Activated CD8-positive, alpha-beta memory T cell treated with anti-CD3 and anti-CD28 coated beads, Interleukin-2, amount 50 U/mL, for 1 hour (primary cell): ENCODE data around the gene FMNL3.
A peak's percentile ranks its signal among the peaks of the same experiment; 100 is the strongest.

Experiments
- DNase-seq: peaks from one replicate; pipeline ENCODE4 v3.0.0-alpha.2; 2020; ENCODE audit errors: extremely low read depth

The FMNL3 gene

DNA sequence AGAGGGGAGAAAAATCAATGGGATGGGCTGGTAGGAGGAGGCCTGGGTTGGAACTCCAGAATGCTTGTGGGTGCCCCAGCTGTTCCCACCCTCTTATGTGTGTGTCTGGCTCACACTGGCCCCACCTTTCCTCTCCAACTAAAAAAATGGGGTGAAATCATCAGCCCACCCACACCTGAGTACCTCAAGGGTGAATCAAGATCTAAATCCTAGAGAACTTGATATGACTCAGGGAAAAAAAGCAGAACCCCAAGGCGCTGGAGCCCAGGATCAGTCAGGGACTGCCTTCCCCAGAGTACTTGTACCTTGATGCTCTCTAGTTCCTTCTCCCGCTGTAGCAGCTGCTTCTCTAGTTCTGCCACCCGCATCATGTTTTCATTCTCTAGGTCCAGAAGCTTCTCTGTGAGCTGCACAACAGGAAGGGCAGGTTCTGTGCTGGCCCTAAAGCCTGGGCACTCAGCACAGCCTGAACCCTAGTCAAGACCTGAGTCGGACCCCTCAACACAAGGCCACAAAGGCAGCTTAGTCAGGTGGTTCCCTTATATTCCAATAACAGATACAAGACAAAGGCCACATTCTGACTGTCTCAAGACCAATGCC is 54.2 kb downstream of the FMNL3 start:
- no peak for DNase-seq

- DNase-seq: no peak
Measured at GRCh38 chr12:49651855-49652254, 55.4 kb downstream of the FMNL3 start.

DNA sequence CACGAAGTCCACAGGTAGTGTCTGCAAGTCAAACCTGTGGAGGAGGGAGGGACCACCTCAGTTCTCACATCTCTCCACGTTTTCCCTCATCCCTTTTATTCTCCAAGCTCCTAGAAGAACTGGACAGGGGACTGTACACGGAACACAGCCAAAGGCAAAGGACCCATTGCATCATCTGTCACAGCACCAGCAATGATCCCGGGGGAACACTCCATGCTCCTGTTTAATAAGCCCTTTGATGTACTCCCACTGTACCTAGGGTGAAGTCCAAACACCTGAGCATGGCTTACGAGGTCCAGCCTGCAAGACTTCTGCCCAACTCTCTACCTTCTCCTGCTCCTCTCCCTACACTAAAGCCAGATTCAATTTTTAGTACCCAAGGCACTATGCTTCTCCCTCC is 57.3 kb downstream of the FMNL3 start:
- no peak for DNase-seq

GRCh38 chr12:49649445-49649844 is 57.8 kb downstream of the FMNL3 start:
- no peak for DNase-seq

DNA sequence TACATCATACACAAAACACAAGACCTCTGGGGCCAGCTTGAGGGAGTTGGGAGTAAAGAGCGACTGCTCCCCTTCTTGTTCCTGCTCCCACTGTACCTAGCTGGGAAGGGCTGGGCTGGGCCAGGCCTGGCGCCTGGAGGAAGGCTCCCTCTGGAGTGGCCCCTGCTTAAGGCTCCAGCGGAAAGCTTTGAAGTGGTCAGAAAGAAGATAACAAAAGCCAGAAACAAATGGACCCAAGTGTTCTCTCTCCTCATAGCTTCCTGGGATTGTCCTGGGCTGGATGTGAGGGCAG is 58.5 kb downstream of the FMNL3 start:
- no peak for DNase-seq

DNA sequence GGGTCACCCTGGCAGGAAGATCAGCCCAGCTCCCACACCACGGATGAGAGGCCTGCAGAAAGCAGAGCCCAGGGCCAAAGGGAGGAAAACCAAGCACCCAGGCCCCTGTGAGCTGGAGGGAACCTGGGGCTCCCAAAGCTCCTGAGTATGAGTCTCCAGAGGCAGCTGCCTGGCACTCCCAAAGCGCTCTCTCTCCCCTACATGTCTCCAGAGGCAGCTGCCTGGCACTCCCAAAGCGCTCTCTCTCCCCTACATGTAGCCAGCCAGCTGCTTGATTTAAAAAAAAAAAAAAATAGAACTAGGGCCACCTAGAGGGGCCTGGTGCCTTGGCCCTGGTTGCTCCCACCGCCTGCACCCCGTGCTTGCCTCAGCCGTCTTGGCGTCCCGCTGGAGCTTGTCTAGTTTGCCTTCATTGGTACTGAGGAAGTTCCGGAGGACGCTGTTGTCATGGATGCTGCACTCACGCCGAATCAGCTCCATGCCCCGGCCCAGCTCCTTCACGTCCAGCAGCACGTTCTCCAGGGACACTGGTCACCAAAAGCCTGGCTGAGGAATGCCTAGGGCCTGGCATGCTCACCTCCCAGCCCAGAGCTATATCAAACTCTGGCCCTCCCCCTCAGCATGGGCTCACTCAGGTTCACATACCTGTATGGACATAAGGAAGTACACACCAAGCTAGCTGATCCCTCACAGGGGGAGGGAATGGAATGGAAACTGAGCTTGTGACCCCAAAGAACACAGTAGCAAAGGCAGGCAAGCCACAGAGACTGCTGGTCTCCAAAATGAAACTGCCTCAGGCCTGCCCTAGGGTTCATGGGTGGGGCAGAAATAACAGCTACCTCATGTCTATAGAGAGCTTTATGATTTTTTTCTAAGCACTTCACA is 59.1 kb downstream of the FMNL3 start:
- DNase-seq: no peak

- DNase-seq: no peak
Measured at GRCh38 chr12:49646871-49647654, 60.1 kb downstream of the FMNL3 start.

DNA sequence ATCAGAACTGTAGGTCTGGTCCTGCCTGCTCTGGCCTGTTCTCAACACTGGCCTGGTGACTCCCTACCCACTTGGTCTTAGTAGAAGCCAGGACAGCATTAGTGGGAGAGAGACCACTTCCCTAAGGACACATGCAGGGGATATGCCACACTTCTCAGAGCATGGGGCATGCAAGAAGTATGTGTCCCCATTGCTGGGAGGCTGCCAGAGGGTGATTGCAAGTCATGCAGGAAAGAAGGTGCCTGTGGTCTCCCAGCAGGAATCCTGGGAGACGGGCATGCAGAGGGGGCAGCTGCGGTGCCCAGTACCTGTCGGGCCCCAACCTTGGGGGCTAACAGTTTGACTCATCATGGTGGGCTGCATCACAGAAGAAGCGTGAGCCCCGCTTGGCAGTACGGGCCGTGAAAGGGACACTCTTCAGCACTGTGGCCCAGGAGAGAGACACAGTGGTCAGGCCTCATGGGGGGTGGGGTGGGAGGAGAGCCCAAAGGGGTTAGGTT is 60.8 kb downstream of the FMNL3 start:
- DNase-seq: no peak

- DNase-seq: no peak
Measured at GRCh38 chr12:49645146-49646039, 61.8 kb downstream of the FMNL3 start.

DNA sequence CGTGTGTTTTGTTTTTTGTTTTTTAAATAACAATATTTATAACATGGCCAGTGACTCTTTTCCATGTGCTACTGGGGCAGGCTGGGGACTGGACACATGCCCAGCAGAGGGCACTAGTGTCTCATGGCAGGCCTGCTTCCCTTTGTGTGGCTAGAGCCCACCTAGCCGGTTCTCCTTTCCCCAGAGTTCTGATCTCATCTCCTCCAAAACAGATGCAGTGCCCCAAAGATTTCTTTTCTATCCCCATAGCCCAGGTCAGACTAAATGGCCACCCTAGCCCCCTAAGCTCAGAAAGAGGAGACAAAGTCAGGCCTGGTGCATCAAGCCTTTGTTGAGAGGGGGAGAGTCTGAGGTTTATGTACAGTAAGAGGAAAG is 62.6 kb downstream of the FMNL3 start:
- DNase-seq: peak; percentile 71

DNA sequence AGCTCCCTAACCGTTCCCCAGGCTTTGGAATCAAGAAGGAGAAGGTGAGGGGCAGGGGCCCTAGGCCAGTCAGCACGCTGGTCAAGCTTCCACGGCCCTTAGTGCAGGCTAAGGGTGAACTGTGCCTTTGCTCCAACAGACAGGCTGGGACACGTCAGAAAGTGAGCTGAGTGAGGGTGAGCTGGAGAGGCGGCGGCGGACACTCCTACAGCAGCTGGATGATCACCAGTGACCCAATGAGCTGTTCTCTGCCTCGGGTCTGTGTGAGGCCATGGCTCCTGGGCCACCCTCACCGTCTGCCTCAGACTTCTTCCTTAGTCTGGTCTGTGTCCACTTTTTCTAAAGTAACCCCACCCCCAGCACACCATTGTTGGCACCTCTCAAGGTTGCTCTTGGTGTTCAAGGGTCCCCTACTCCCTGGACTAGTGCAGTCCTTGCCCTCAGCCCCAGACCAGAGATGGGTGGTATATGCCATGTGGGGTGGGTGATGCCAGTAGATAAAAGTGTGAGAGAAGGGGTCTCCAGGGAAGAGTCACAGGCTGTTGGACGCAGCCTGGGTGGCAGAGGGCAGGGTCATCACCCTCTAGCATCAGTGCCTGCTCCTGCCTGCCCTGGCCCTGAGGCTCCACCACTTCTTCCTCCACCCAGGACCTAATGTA is 63.1 kb downstream of the FMNL3 start:
- no peak for DNase-seq

DNA sequence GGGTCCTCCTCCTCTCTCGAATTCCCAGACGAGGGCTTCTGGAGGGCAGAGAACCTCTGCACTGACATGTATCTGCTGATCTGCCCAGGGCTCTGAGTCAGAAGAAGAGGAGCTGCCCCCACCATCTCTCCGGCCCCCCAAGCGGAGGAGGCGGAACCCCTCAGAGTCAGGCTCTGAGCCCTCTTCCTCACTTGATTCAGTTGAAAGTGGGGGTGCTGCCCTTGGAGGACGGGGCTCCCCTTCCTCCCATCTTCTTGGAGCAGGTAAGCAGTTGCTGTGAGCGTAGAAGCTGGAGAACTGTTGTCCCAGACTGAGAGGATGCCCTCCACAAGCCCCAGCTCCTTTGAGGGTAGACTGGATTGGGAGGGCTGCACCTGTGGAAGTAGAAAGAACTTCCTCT is 64.1 kb downstream of the FMNL3 start:
- DNase-seq: no peak

DNA sequence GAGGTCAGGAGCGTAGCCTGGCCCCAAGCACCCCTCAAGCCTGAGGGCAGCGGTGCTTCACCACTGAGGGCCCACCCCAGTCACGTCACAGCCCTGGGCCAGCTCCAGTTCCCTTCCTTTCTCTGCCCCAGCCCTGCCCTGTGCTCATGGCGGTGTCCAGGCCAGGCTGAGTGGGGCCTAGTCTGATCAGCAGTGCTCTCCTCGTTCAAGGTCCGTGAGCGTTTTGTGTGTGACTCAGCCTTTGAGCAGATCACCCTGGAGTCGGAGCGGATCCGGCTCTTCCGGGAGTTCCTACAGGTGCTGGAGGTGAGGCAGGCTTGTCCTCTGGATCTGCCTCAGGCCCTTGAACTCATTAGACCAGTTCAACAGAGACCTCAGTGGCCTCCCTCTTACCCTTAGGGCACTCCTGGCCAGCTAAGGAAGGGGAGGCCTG is 64.8 kb downstream of the FMNL3 start:
- DNase-seq: no peak

DNA sequence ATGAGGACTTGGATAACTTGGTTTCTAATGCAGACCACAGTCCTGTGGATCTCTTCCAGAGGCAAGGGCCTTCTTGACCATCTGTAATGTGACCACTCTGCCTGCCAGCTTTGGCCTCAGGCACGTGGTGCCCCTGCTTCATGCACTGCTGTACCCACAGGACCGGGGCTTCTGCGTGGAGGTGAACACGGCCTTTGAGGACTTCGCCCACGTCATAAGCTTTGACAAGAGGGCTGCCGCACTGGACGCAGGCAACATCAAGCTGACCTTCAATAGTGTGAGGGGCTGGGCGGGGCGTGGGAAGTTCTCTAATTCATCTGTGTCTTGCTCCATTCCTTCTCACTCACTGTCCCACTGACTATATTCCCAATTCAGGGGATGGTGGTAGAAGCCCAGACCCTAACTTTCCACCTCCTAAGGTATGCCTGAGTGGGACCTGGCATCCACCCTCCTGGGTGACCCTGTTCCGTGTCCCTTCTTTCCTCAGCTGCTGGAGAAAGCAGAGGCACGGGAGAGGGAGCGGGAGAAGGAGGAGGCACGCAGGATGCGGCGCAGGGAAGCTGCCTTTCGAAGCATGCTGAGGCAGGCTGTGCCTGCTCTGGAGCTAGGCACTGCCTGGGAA is 65.3 kb downstream of the FMNL3 start:
- DNase-seq: no peak

GRCh38 chr12:49636979-49637755 is 70.0 kb downstream of the FMNL3 start:
- DNase-seq: no peak

GRCh38 chr12:49636574-49636973 is 70.6 kb downstream of the FMNL3 start:
- no peak for DNase-seq

- no peak for DNase-seq
Measured at GRCh38 chr12:49635656-49636055, 71.5 kb downstream of the FMNL3 start.

DNA sequence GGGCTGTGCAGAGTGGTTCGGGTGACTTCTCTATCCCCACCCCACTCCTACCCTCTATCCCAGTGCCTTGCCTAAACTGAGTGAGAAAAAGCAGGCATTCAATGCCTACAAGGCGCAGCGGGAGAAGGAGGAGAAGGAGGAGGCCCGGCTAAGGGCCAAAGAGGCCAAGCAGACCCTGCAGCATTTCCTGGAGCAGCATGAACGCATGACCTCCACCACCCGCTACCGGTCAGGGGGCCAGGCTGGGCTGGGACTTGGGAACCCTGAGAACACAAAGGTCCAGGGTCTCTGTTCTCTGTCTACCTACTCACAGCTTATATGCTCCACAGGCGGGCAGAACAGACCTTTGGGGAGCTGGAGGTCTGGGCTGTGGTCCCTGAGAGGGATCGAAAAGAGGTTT is 72.2 kb downstream of the FMNL3 start:
- DNase-seq: no peak

GRCh38 chr12:49633703-49634345 is 73.4 kb downstream of the FMNL3 start:
- no peak for DNase-seq
